ENCODE results near the gene MTMR2.

Gene MTMR2
- long read RNA-seq, donor 1, full-length matches to known transcripts, result 6 of 6 reads
- long read RNA-seq, donor 1, partial matches to known transcripts, result 0 of 6 reads
- long read RNA-seq, donor 1, other reads (novel, unspliced or antisense), result 0 of 6 reads
- long read RNA-seq, donor 2, full-length matches to known transcripts, result 5 of 5 reads
- long read RNA-seq, donor 2, partial matches to known transcripts, result 0 of 5 reads
- long read RNA-seq, donor 2, other reads (novel, unspliced or antisense), result 0 of 5 reads
- long read RNA-seq, donor 3, full-length matches to known transcripts, result 3 of 3 reads
- long read RNA-seq, donor 3, partial matches to known transcripts, result 0 of 3 reads
- long read RNA-seq, donor 3, other reads (novel, unspliced or antisense), result 0 of 3 reads
- long read RNA-seq, donor 4, full-length matches to known transcripts, result 6 of 6 reads
- long read RNA-seq, donor 4, partial matches to known transcripts, result 0 of 6 reads
- long read RNA-seq, donor 4, other reads (novel, unspliced or antisense), result 0 of 6 reads
- long read RNA-seq, donor 5, full-length matches to known transcripts, result 9 of 9 reads
- long read RNA-seq, donor 5, partial matches to known transcripts, result 0 of 9 reads
- long read RNA-seq, donor 5, other reads (novel, unspliced or antisense), result 0 of 9 reads
- long read RNA-seq, donor 6, partial matches to known transcripts, result 15 of 17 reads
- long read RNA-seq, donor 6, other reads (novel, unspliced or antisense), result 0 of 17 reads
- long read RNA-seq, donor 7, full-length matches to known transcripts, result 8 of 8 reads
- long read RNA-seq, donor 7, partial matches to known transcripts, result 0 of 8 reads
- long read RNA-seq, donor 7, other reads (novel, unspliced or antisense), result 0 of 8 reads
- long read RNA-seq, donor 8, full-length matches to known transcripts, result 5 of 5 reads
- long read RNA-seq, donor 8, partial matches to known transcripts, result 0 of 5 reads
- long read RNA-seq, donor 8, other reads (novel, unspliced or antisense), result 0 of 5 reads

DNA sequence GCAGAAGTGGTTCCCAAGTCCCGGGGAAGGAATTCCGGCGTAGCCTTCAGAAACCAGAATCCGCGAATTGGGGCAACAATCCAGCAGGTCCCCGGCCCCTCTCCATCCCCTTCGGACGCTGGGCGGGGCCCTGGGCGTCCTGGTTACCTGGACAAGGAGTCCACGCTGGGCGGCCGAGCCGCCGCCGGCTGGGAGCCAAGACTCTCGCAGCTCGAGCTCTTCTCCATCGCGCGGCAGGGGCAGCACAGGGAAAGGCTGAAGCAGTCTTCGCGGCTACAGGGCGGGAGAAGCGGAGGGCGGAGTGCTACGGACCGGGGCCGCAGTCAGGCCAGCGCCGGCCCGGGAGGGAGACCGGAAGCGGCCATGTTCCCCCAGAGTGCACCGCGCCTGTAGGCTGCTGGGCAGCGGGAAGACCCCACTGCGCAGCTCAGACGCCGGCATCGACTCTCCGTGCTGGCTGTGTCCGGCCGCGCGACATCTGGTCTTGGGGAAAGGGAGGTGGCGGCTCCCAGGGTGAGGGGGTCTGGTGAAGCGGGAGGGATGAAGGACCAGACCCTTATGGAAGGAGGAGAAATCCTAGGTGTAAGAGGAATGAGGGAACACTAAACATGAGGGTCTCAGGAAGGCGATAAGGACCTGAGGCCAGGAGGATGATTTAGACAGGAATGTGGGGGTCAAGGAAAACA, at the start of gene MTMR2:
Gene MTMR2, minus strand, starts transcription at position 380 of the 686 bp plus-strand sequence. Its CDS starts 153 bp downstream, at position 227.
- DNase-seq, result peak; percentile 95

DNA sequence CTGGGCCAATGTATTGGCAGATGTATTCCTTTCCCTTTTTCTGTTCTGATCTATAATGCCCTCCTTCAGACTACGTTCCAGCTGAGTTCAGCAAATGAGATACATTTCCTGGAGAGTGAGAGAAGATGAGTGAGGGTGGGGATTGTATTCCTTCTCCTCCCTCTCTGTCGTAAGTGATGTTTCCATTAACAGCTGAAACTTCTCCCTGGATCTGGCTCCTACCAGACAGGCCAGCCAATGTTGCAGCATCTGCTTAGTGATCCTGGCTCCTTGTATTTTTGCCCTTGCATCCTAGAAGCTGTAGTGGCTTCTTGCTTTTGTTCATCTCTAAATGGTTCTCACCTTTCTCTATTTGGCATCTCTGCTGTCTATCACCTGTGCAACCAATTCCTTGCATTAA, 48.2 kb upstream of the MTMR2 start:
- no peak for DNase-seq

DNA sequence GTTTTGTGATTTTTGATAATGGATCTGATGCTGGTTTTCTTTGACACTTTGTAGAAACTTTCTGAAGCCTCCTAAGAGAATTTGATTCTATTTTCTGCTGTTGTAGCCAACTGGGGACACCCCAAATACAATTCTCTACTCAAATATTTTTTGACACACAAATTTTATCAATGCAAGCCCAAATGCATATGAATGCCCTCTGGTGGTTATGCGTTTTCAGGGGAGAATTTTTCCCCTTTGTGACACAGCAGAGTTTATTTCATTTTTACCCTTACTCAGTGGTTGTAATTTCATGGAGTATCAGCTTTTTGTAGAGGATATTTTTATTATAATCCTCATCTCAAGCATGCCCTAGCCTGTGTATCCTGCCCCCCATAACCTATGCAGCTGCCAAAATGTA, 44.7 kb upstream of the MTMR2 start:
- no peak for DNase-seq

DNA sequence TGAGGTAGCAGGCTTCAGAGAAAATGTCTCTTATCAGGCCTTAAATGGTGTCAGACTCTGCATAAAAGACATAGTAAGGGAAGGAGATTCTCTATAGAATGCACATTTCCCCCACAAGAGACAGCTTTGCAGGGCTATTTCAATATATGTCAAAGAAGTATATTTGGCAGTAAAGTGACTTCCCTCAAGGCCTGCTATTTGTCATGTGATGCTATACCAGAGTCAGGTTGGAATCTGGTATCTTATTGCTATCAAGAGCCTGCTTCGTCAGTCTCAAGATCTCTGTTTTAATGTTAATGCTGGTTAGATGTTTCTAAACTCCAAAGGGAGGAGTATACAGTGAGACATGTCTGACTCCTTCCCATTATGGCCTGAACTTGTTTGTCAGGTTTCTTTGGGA, 40.4 kb upstream of the MTMR2 start:
- no peak for DNase-seq

DNA sequence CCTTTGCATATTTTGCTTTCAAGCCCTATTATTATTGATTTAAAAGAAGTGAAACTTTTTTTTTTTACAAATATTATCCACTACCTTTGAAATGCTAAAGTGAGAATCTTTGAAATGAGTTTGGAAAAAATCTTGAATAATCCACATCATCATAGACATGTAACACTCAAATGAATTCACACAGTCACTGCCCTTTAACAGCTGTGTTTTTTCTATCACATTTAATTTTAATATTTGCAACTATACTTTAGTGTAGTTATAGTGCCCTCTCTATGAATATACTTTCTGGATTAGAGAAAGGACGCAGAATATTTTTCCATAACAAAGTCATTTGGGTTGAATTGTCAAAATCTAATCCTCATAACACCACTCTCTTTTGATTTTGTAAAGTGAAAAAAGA, 37.9 kb upstream of the MTMR2 start:
- DNase-seq, result no peak

DNA sequence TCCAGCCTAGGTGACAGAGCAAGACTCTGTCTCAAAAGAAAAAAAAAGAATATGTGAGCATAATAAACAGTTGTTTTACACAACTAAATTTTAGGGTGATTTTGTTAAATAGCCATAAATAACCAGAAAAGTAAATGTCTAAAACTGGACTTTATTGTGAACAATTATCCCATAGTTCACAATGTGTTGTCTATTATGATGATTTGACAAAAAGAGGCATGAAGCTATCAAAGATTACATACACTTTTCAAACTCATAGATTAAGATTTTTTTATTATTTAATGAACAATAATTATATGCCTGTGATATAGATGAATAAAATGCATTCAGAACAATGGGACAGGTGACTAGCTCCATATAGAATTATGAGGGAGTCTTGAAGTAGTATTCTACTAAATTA, 27.0 kb upstream of the MTMR2 start:
- DNase-seq, result no peak

DNA sequence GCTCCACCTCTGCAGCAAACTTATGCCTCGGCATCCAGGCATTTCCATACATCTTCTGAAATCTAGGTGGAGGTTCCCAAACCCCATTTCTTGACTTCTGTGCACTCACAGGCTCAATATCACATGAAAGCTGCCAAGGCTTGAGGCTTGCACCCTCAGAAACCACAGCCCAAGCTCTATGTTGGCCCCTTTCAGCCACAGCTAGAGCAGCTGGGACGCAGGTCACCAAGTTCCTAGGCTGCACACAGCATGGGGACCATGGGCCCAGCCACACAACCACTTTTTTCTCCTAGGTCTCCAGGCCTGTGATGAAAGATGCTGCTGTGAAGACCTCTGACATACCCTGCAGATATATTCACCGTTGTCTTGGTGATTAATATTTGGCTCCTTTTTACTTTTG, 24.7 kb upstream of the MTMR2 start:
- no peak for DNase-seq

DNA sequence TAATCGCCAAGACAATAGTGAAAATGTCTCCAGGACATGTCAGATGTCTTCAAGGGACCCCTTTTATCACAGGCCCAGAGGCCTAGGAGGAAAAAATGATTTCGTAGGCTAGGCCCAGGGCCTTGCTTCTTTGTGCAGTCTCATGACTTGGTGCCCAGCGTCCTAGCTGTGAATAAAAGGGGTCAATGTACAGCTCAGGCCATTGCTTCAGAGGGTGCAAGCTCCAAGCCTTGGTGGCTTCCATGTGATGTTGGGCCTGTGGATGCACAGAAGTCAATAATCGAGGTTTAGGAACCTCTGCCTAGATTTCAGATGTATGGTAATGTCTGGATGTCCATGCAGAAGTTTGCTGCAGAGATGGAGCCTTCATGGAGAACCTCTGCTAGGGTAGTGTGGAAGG, 20.7 kb upstream of the MTMR2 start:
- DNase-seq, result no peak

DNA sequence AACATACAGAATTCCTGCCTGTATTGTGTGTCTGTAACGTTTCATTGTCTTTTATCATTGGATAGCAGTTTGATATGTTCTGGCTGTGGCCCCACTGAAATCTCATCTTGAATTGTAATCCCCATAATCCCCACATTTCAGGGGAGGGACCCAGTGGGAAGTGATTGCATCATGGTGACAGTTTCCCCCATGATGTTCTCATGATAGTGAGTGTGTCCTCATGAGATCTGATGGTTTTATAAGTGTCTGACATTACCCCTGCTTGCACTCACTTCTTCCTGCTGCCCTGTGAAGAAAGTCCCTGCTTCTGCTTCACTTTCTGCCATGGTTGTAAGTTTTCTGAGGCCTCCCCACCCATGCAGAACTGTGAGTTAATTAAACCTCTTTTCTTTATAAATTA, 19.6 kb upstream of the MTMR2 start:
- DNase-seq, result no peak

DNA sequence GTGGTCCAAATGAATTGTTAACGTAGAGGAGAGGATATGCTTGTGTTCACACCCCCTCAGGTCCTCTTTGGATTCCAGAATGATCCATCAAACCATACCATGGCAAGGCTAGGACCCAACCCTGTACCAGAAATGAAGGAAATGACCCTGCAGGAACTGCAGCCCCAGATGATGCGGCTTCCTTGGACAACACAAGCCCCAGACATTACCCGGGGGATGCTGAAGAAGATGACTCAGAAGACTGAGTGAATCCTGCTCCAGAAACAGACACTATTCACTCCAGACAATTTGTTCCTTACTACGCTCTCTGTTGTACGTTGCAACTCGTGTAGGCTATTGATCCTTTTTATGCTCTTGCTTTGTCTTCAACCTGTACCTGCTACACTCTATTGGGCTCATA, 15.2 kb upstream of the MTMR2 start:
- no peak for DNase-seq

DNA sequence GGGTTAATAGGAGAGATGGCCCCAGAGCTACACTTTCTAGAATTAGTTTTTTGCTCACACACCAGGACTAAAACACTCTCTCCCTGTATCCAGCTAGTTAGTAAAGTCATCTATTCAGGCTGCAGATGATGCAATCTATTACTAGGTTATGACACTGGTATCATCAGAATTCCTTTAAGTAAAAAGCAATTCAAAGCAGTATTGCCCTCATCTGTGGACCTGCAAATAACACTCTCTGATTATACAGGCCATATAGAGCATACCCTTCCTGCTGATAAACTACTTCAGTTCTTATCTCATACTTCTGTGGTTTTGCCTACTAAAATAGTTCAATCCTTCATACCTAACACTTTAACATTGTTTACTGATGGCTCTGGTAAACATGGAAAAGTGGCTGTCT, 13.5 kb upstream of the MTMR2 start:
- DNase-seq, result no peak

DNA sequence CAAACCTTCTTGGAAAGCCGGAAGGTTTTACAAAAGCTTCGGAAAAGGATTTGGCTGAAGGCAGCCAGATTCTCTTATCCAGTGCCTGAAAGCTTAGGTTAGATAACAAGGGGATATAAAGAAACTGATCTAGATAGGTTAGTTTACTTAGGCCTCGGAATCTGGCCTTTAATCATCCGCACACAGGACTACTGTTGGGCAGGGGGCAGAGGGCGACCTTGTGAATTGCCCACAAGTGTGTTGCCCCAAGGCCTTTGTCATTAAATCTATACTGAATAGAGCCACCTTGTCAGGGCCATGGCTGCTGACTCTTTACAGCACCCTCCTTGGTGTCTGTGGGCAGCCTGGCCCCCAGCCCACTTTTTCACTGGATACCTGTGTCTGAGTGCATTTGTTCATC, 9.7 kb upstream of the MTMR2 start:
- DNase-seq, result no peak

DNA sequence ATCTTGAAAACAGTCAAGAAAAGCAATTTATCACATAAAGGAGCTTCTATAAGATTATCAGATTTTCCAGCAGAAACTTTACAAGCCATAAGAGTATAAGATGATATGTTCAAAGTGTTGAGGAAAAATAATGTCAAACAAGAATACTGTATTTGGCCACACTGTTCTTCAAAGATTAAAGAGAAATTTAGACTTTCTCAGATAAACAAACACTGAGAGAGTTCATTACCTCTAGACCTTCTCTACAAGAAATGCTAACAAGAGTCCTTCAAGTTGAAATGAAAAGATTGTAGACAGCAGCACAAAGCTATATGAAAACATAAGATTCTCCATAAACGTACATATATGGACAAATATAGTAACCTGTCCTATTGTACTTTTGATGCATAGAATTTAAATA, 8.0 kb upstream of the MTMR2 start:
- no peak for DNase-seq

DNA sequence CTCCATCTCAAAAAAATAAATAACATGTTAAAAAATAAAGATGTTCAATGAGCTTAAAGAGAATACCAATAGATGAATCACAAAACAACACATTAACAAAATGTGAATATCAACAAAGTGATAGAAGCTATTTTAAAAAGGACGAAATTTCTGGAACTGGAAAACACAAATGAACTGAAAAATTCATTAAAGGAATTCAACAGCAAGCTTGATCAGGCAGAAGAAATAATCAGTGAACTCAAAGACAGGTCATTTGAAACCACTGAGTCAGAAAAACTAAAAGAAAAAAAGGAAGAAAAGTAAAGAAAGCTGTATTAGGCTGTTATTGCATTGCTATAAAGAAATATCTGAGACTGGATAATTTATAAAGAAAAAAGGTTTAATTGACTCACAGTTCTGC, 7.0 kb upstream of the MTMR2 start:
- DNase-seq, result no peak

DNA sequence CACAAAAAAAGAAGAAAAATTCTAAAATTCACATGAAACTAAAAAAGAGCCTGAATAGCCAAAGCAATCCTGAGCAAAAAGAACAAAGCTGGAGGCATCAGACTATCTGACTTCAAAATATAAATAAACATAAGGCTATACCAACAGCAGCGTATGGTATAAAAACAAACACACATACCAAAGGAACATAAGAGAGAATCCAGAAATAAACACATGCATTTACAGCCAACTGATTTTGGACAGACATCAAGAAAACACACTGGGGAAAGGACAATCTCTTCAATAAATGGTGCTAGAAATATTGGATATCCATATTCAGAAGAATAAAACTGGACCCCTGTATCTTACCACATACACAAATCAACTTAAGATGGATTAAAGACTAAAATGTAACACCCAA, 2.8 kb upstream of the MTMR2 start:
- no peak for DNase-seq

DNA sequence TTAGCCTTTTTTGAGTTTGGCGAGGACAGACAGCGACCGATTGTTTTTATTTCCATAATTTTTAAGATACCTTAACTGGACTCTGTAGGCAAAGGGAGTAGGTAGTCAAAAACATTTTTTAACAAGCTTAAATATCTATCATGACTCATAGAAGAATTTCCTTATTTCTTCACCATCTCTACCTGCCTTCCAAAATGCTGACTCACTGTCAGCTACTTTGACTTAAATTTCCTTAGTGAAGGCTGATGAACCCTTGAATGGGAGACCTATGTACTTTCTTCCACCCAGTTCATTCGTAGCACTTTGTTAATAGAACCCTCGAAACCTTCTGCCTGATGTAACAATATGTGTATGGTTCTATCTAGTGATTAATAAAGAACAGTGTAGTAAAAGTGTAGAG, 1.1 kb upstream of the MTMR2 start:
- no peak for DNase-seq

DNA sequence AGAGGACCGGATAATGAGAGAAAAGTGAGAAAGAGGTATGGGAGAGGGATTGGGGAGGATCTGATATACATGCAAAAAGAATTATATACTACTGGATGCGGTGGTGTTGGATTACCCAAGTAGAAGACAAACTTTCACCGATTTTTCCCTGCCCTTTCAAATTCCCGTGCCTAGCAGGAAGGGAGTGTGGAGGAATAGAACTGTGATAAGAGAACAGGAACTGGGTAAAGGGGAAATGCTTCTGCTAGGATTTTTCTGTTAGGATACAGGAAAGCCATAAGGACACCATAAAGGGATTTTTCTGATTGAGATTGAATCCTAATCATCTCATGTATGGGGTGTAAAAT, 480 bp upstream of the MTMR2 start:
- DNase-seq, result no peak

DNA sequence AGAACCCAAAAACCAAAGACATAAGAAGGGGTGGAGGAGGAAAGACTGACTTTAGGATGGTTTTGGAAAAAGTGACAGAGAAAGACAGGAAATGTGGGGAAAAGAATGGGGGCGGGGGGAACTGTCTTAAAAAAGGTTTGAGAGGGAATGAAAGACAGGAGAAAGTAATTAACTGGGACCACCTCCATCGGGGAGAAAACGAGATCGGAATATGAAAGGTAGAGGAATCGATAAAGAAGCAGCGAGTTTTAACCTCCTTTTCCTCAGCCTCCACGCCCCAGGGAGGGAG, 524 bp downstream of the MTMR2 start:
- no peak for DNase-seq

DNA sequence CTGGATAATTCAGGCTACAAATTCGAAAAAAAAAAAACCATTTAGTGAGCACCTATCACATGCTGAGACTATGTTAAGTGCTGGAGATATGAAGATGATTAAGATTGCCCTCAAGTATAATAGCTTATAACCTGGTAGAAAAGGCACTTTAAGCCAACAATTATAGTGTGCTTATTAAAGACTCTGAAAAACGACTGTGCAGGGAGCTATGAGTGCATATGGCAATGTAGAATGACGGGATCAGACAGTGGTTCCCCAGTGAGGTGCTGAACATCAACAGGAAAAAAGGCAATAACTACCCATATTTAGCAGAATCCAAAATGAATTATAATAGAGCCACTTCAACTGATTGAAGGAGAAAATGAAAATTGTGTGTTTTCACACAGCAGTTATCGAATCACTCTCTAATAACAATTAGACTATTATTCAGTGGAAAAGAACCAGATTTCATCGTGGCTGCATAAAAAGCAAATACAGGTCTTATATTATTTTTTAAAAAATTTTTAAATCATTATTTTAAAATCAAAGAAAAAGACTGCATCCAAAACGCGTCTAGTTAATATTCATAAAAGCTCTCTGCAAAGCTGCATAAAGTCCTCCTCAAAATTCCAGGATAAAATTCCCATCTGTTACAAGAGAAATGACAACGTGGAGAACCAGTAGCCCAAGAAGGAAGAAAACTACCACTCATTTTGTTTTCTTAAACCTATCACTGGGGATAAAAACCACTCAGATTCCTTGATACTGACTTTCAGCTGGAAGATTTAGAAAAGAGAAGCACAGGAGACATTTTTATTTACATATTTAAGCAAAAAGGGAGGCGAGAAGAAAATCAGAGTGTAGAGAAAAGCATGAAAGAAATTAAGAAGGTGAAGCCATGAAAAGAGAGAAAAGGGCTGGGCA, 1.1 kb downstream of the MTMR2 start:
- DNase-seq, result no peak

DNA sequence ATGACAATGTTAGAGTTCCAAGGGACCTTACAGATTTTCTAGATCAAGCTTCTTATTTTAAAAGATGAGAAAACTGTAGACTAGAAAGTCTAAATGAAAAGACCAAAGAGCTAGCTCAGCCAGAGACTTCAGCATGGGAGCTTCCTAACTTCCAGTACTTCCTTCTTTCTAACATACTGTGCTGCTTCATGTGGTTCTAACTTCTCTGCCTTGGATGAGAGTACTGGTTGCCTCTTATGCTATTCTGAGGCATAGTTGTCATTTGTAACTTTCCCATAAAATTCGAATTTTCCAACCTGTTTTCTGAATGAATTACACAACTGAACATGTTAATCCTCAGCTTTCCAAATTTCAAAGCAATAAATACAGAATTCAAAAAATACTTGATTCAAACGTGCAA, 1.8 kb downstream of the MTMR2 start:
- no peak for DNase-seq

DNA sequence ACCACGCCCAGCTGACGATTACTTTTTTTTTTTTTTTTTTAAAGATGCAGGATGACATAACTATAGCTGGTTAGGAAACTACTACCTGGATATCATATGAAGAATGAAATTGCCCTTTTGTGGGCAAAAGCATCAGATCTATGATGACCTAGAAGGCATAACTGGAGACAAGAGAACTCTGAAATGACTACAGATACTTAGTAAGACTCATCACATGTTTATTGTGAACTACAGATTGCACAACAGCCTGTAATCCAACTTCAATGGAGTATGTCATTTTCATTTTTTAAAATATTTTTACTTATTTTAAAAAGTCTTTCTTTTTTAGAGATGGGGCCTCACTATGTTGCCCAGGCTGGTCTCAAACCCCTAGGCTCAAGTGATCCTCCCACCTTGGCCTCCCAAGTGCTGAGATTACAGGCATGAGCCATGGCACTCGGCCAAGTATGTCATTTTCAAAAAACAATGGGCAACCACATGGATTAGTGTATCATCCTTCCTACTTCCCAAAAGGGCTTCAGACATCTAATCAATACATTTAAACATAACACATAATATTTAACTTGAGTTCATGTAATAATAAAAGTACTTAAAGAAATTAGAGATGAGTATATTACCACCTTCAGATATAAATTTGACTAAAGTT, 3.3 kb downstream of the MTMR2 start:
- DNase-seq, result no peak

DNA sequence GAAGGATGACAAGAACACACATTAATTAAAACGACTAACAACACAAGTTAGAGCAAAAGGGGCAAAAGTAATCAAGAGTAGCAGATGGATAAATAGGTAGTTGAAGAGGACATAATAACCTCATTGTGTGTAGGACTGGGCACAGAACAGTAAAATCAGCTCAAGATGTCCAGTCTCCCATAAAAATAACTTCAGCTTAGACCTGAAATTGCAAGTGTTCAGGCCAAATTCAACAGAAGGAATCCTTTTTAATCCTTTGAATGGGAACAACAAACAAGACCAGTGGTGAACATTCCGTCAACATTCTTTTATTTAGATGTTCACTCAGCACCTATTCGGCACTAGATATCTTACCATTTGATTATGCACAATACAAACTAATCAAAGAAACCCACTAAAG, 4.4 kb downstream of the MTMR2 start:
- no peak for DNase-seq
